ENCODE data around the gene CLSTN1.
A peak's percentile ranks its signal among the peaks of the same experiment; 100 is the strongest.
"Not testable (repeated sequence)": the region's sequence is repeated elsewhere in the genome, so short reads cannot be mapped to it uniquely, and the experiment has no call there.

CLSTN1 gene

DNA sequence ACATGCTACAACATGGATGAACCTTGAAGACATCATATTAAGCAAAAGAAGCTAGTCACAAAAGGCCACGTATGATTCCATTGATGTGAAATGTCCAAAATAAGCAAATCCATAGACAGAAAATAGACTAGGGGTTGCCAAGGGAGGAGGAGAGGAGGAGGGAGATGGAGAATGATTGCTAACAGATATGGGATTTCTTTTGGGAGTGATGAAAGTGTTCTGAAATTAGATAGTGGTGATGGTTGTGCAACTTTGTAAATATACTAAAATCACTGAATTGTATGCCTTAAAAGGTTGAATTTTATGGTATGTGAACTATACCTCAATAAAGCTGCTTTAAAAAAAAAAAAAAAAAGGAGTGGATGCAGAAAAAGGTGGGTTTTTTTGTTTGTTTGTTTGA, 7.6 kb downstream of the CLSTN1 start:
- Histone ChIP-seq H3K36me3 (ENCODE audit: control insufficient read depth, insufficient read depth, low read length) (no peaks in the 10 kb centered on the region), H3K27me3 (ENCODE audit: control insufficient read depth, insufficient read depth, low read length, poor library complexity, severe bottlenecking) (no peaks in the 10 kb centered on the region), H3K4me1 (ENCODE audit: control insufficient read depth, insufficient read depth, low read length) (peaks cover 6% of the 10 kb centered on the region), H3K9me3 (ENCODE audit: control insufficient read depth, low read length) (no peaks in the 10 kb centered on the region), H3K4me3 (ENCODE audit: insufficient read depth, low read depth, low read length) (no peak overlapping the region), H3K27ac (ENCODE audit: insufficient read depth, low read depth, low read length, poor library complexity, severe bottlenecking) (no peak overlapping the region)
- 83 to 100% methylated on average over 1 of the region's 1 CpG for WGBS, 2 experiments

DNA sequence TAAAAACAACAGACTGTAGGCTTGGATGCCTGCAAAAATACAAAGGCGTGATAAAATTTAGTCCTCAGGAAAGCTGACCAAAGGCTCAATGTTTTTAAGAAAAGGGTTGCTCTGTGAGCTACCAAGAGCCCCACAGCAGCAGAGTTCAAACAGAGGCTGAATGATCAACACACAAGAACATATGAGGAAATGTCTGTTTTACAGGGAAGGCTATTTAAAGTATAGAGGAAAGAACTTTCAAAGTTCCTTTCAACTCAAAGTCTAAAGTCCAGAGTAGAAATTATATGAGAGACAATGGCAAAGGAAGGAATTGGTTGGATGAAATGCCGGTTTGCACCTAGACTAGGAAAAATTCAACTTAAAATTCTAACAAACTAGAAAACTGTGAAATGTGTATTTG, 8.6 kb downstream of the CLSTN1 start:
- H3K27ac ChIP-seq (ENCODE audit: insufficient read depth, low read depth, low read length, poor library complexity, severe bottlenecking) = no peak overlapping the region
- no peaks in the 10 kb centered on the region for H3K9me3 ChIP-seq (ENCODE audit: control insufficient read depth, low read length)
- H3K36me3 ChIP-seq (ENCODE audit: control insufficient read depth, insufficient read depth, low read length) = no peaks in the 10 kb centered on the region
- no peaks in the 10 kb centered on the region for H3K27me3 ChIP-seq (ENCODE audit: control insufficient read depth, insufficient read depth, low read length, poor library complexity, severe bottlenecking)
- WGBS, 2 experiments = 97% methylated on average over 2 of the region's 2 CpGs
- H3K4me3 ChIP-seq (ENCODE audit: insufficient read depth, low read depth, low read length) = no peak overlapping the region
- H3K4me1 ChIP-seq (ENCODE audit: control insufficient read depth, insufficient read depth, low read length) = peaks cover 6% of the 10 kb centered on the region

DNA sequence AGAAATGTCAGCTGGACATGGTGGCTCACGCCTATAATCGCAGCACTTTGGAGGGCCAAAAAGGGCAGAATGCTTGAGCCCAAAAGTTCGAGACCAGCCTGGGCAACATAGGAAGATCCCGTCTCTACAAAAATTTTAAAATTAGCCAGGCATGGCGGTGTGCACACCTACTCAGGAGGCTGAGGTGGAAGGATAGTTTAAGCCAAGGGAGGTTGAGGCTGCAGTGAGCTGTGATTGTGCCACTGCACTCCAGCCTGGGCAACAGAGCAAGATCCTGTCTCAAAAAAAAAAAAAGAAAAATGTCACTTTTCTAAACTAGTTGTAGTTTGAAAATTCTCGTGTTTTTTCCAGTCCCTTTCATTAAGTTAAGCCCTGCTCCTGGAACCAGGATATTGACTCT, 9.1 kb downstream of the CLSTN1 start:
- Histone ChIP-seq H3K27me3 (ENCODE audit: control insufficient read depth, insufficient read depth, low read length, poor library complexity, severe bottlenecking) (no peaks in the 10 kb centered on the region), H3K27ac (ENCODE audit: insufficient read depth, low read depth, low read length, poor library complexity, severe bottlenecking) (no peak overlapping the region), H3K4me3 (ENCODE audit: insufficient read depth, low read depth, low read length) (no peak overlapping the region), H3K36me3 (ENCODE audit: control insufficient read depth, insufficient read depth, low read length) (no peaks in the 10 kb centered on the region), H3K4me1 (ENCODE audit: control insufficient read depth, insufficient read depth, low read length) (peaks cover 6% of the 10 kb centered on the region), H3K9me3 (ENCODE audit: control insufficient read depth, low read length) (no peaks in the 10 kb centered on the region)
- 95 to 96% methylated on average over 6 of the region's 6 CpGs for WGBS, 2 experiments

DNA sequence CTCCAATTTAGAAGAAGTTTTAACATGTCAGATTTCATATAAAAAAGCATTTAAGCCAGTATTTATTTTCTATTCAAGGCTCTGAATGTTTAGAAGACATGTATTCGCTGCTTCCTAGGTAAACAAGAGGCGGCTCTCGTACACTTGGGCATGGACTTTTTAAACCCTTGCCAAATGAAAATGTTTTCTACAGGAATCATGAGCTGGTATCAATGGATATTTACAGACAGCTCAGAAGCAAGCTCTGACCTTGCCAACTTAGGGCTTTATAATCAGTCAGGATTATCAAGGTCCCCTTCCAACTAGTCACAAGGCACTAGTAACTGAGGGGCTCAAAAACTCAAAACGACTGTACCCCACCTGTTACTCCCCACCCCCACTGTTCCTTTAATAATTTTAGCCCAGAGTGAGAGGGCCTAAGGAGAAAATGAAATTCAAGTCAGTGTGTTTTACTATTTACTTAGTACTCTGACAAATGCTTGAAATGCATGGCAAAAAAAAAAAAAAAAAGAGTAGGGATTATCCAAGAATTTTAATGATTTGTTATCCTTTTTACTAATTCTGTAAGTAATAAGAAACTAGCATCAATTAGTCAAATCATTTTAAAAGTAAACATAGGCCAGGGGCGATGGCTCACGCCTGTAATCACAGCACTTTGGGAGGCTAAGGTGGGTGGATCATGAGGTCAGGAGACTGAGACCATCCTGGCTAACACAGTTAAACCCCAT, 12.4 kb downstream of the CLSTN1 start:
- 91 to 92% methylated on average over 6 of the region's 6 CpGs for WGBS, 2 experiments
- no peaks in the 10 kb centered on the region for H3K9me3 ChIP-seq (ENCODE audit: control insufficient read depth, low read length)
- no peak overlapping the region for H3K27ac ChIP-seq (ENCODE audit: insufficient read depth, low read depth, low read length, poor library complexity, severe bottlenecking)

DNA sequence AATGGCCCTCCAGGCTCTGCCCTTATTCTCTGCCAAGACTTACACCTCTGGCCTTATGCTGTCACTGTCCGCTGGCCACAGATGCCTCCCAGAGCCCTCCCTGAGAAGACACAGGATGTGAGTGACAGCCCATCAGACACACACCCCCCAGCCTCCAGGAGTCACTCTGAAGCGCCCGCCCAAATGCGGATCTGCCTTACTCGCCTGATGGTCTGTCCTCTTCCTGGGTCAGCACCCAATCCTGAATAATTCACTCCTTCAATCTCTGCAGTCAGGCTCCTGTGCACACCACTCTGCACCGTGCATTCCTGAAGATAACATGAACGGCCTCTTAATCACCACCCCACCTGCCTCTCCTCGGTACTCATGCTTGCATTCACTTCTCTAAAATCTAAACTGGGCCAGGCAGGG, 14.7 kb downstream of the CLSTN1 start:
- 73 to 76% methylated on average over 8 of the region's 8 CpGs for WGBS, 2 experiments
- peaks cover 23% of the 10 kb centered on the region for H3K4me1 ChIP-seq (ENCODE audit: control insufficient read depth, insufficient read depth, low read length)
- no peaks in the 10 kb centered on the region for H3K27me3 ChIP-seq (ENCODE audit: control insufficient read depth, insufficient read depth, low read length, poor library complexity, severe bottlenecking)
- no peak overlapping the region for H3K4me3 ChIP-seq (ENCODE audit: insufficient read depth, low read depth, low read length)
- no peaks in the 10 kb centered on the region for H3K9me3 ChIP-seq (ENCODE audit: control insufficient read depth, low read length)
- H3K36me3 ChIP-seq (ENCODE audit: control insufficient read depth, insufficient read depth, low read length) = no peaks in the 10 kb centered on the region
- H3K27ac ChIP-seq (ENCODE audit: insufficient read depth, low read depth, low read length, poor library complexity, severe bottlenecking) = peak overlapping the region; percentile 36

More for the DNA sequence above, 12.4 kb downstream of the CLSTN1 start:
- H3K4me1 ChIP-seq (ENCODE audit: control insufficient read depth, insufficient read depth, low read length) = peaks cover 19% of the 10 kb centered on the region
- H3K27me3 ChIP-seq (ENCODE audit: control insufficient read depth, insufficient read depth, low read length, poor library complexity, severe bottlenecking) = no peaks in the 10 kb centered on the region
- H3K4me3 ChIP-seq (ENCODE audit: insufficient read depth, low read depth, low read length) = no peak overlapping the region
- H3K36me3 ChIP-seq (ENCODE audit: control insufficient read depth, insufficient read depth, low read length) = no peaks in the 10 kb centered on the region

DNA sequence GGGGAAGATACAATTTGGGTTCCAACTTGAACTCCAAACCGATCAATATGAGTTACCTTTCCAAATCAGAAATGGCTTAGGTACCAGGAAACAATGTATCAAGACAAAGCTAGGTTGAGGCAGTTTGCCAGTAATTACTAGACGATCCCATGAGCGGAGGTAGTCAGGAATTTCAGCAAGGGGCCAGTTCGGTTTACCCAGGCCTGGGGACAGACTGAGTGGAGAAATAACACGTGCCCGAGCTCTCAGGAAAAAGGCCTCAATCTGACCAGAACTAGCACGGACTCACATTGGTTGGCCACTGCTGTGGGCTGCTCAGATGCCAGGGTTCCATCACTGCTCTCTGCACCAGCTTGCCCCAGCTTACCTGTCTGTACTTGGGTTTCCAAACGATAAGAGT, 15.3 kb downstream of the CLSTN1 start:
- WGBS, 2 experiments = 90 to 93% methylated on average over 8 of the region's 8 CpGs
- Histone ChIP-seq H3K9me3 (ENCODE audit: control insufficient read depth, low read length) (no peaks in the 10 kb centered on the region), H3K4me3 (ENCODE audit: insufficient read depth, low read depth, low read length) (no peak overlapping the region), H3K27me3 (ENCODE audit: control insufficient read depth, insufficient read depth, low read length, poor library complexity, severe bottlenecking) (no peaks in the 10 kb centered on the region), H3K4me1 (ENCODE audit: control insufficient read depth, insufficient read depth, low read length) (peaks cover 23% of the 10 kb centered on the region), H3K27ac (ENCODE audit: insufficient read depth, low read depth, low read length, poor library complexity, severe bottlenecking) (no peak overlapping the region), H3K36me3 (ENCODE audit: control insufficient read depth, insufficient read depth, low read length) (no peaks in the 10 kb centered on the region)

DNA sequence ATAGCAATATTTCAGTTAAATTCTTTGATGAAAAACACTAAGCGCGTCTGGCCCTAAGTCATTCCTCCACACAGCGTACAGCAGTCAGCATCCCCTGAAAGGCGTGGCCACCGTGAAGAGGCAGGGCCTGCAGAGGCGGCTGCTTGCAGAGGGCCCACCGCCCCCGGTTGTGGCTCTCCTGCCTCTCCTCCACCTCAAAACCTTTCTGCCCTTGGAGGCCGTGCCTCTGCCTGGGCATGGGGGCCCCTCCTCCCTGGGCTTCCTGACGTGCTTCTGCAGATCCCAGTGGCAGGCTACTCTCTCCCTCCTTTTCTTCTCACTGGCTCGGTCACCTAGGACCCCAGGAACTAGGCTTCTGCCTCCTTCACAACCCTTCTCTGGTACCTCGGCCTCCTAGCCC, 16.2 kb downstream of the CLSTN1 start:
- Histone ChIP-seq H3K27me3 (ENCODE audit: control insufficient read depth, insufficient read depth, low read length, poor library complexity, severe bottlenecking) (no peaks in the 10 kb centered on the region), H3K27ac (ENCODE audit: insufficient read depth, low read depth, low read length, poor library complexity, severe bottlenecking) (no peak overlapping the region), H3K4me1 (ENCODE audit: control insufficient read depth, insufficient read depth, low read length) (peaks cover 23% of the 10 kb centered on the region), H3K4me3 (ENCODE audit: insufficient read depth, low read depth, low read length) (no peak overlapping the region), H3K36me3 (ENCODE audit: control insufficient read depth, insufficient read depth, low read length) (no peaks in the 10 kb centered on the region), H3K9me3 (ENCODE audit: control insufficient read depth, low read length) (no peaks in the 10 kb centered on the region)
- 72 to 76% methylated on average over 12 of the region's 12 CpGs for WGBS, 2 experiments

DNA sequence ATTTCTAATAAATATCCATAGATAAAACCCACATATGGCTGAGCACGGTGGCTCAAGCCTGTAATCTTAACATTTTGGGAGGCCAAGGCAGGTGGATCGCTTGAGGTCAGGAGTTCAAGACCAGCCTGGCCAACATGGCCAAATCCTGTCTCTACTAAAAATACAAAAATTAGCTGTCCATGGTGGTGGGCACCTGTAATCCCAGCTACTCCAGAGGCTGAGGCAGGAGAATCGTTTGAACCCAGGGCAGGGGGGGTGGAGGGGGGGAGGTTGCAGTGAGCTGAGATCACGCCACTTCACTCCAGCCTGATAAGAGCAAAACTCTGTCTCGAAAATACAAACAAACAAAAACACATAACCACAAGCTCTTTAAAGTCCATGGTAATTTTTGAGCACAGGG, 17.8 kb downstream of the CLSTN1 start:
- H3K4me3 ChIP-seq (ENCODE audit: insufficient read depth, low read depth, low read length); H3K27ac ChIP-seq (ENCODE audit: insufficient read depth, low read depth, low read length, poor library complexity, severe bottlenecking); H3K27me3 ChIP-seq (ENCODE audit: control insufficient read depth, insufficient read depth, low read length, poor library complexity, severe bottlenecking); H3K36me3 ChIP-seq (ENCODE audit: control insufficient read depth, insufficient read depth, low read length); H3K9me3 ChIP-seq (ENCODE audit: control insufficient read depth, low read length): not testable (repeated sequence)
- 90 to 97% methylated on average over 5 of the region's 5 CpGs for WGBS, 2 experiments
- H3K4me1 ChIP-seq (ENCODE audit: control insufficient read depth, insufficient read depth, low read length) = peaks cover 23% of the 10 kb centered on the region

DNA sequence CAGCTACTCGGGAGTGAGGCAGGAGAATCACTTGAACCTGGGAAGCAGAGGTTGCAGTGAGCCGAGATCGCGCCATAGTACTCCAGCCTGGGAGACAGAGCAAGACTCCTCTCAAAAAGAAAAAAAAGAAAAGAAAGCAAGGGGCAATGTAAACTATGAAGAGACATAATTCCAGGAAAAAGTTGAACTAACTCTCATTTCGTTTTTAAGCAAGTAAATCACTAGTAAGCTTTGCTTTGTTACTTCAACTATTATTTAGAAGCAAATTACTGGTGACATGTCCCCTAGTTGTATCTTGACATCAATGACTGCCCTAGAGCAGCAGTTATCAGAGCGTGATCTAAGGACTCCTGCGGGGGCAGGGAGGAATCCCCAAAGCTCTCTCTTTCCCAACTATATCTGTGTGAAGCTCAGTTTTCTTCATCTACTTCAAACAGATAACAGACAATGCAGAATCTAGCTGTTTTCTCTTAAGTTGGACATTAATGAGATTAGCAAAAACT, 18.7 kb downstream of the CLSTN1 start:
- Histone ChIP-seq H3K4me1 (ENCODE audit: control insufficient read depth, insufficient read depth, low read length) (peaks cover 23% of the 10 kb centered on the region), H3K27ac (ENCODE audit: insufficient read depth, low read depth, low read length, poor library complexity, severe bottlenecking) (no peak overlapping the region), H3K9me3 (ENCODE audit: control insufficient read depth, low read length) (no peaks in the 10 kb centered on the region), H3K4me3 (ENCODE audit: insufficient read depth, low read depth, low read length) (no peak overlapping the region), H3K27me3 (ENCODE audit: control insufficient read depth, insufficient read depth, low read length, poor library complexity, severe bottlenecking) (no peaks in the 10 kb centered on the region), H3K36me3 (ENCODE audit: control insufficient read depth, insufficient read depth, low read length) (no peaks in the 10 kb centered on the region)
- 75 to 84% methylated on average over 7 of the region's 7 CpGs for WGBS, 2 experiments

DNA sequence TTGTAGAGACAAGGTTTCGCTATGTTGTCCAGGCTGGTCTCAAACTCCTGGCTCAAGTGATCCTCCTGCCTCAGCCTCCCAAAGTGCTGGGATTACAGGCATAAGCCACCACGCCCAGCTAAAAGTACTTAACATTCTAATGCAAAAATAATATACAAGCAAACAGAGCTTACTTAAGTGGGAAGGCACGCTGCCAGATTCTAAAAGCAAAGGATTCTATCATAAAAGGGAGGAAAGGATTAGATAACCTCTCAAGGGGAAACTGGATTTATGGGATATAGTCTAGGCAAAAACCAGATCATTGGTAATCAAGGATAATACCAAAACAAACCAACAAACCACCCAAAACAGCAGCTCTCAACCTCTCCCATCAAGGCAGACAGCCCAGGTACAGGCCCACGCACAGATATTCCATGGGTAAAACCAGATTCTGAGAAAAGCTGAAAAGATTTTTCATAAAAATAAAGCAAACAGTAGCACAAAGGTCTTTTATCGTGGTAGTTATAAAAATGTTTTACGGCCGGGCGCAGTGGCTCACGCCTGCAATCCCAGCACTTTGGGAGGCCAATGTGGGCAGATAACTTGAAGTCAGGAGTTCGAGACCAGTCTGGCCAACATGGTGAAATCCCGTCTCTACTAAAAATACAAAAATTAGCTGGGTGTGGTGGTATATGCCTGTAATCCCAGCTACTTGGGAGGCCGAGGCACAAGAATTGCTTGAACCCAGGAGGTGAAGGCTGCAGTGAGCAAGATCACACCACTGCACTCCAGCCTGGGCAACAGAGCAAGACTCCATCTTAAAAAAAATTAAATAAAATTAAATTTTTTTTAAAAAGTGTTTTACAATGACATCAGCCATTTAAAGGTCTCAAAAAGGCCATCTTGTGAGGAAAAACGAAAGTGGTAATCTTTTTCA, 20.5 kb downstream of the CLSTN1 start:
- H3K9me3 ChIP-seq (ENCODE audit: control insufficient read depth, low read length); H3K36me3 ChIP-seq (ENCODE audit: control insufficient read depth, insufficient read depth, low read length); H3K4me3 ChIP-seq (ENCODE audit: insufficient read depth, low read depth, low read length); H3K27me3 ChIP-seq (ENCODE audit: control insufficient read depth, insufficient read depth, low read length, poor library complexity, severe bottlenecking); H3K27ac ChIP-seq (ENCODE audit: insufficient read depth, low read depth, low read length, poor library complexity, severe bottlenecking): not testable (repeated sequence)
- WGBS, 2 experiments = 94 to 97% methylated on average over 11 to 13 of the region's 13 CpGs
- H3K4me1 ChIP-seq (ENCODE audit: control insufficient read depth, insufficient read depth, low read length) = peaks cover 12% of the 10 kb centered on the region
